ENCODE results near the gene GPR15LG. TPM values are rescaled to one million over a fixed set of nuclear protein-coding genes. Genes with fewer than 3 reads are reported as not detected.

GPR15LG gene
- total RNA-seq, 2 donors from 2014 or later: not detected

Other genes with a start within 250 kb of the GPR15LG start
- 100 to 1,000 TPM; 259 to 306 TPM for gene GHITM, start 34.3 kb upstream of the GPR15LG start, total RNA-seq
- gene CDHR1, start 20.7 kb downstream of the GPR15LG start, total RNA-seq: 1 to 10 TPM in 1 of 2 donors, under 1 TPM in 1; 0.68 to 1.2 TPM
- under 1 TPM in 1 of 2 donors, not detected in 1; 0.06 TPM for gene LRIT2, start 51.7 kb downstream of the GPR15LG start, total RNA-seq
- not detected for gene LRIT1, start 67.7 kb downstream of the GPR15LG start, total RNA-seq
- under 1 TPM in 1 of 2 donors, not detected in 1; 0.82 TPM for gene RGR, start 71.3 kb downstream of the GPR15LG start, total RNA-seq
- 100 to 1,000 TPM; 119 to 131 TPM for gene CCSER2, start 154.8 kb downstream of the GPR15LG start, total RNA-seq